ENCODE data around the gene ENTHD1. TPM values are rescaled to one million over a fixed set of nuclear protein-coding genes. Genes with fewer than 3 reads are reported as not detected.
A peak's percentile ranks its signal among the peaks of the same experiment; 100 is the strongest.

The ENTHD1 gene
- total RNA-seq, 2 donors from 2014 or later = not detected

- H3K9me3 ChIP-seq = no peaks in the 10 kb centered on the region
- H3K9ac ChIP-seq (ENCODE audit: low read depth in 2 of 2, low read length in 2 of 2) = no peak overlapping the region
- TF ChIP-seq CTCF (IDR thresholded peaks at IDR 0.05) = no peak
- no peak overlapping the region for H3K4me3 ChIP-seq
- intact Hi-C loops (cut with DNase I) = no loop called here
- DNase-seq = no peak
- H3K27me3 ChIP-seq = no peaks in the 10 kb centered on the region
- no peak overlapping the region for H3K27ac ChIP-seq
- no peaks in the 10 kb centered on the region for H3K4me1 ChIP-seq
- H3K36me3 ChIP-seq = no peaks in the 10 kb centered on the region
Measured at GRCh38 chr22:39935116-39935515, 41.6 kb upstream of the ENTHD1 start.

- H3K9me3 ChIP-seq = no peaks in the 10 kb centered on the region
- H3K4me3 ChIP-seq = no peak overlapping the region
- H3K9ac ChIP-seq (ENCODE audit: low read depth in 2 of 2, low read length in 2 of 2) = no peak overlapping the region
- no peaks in the 10 kb centered on the region for H3K27me3 ChIP-seq
- H3K4me1 ChIP-seq = no peaks in the 10 kb centered on the region
- TF ChIP-seq CTCF (IDR thresholded peaks at IDR 0.05) = no peak
- no peaks in the 10 kb centered on the region for H3K36me3 ChIP-seq
- intact Hi-C loops (cut with DNase I) = loop anchor here (5.0 kb wide), 1 partner anchor 89 kb away; no protein-coding TSS in a partner anchor
- H3K27ac ChIP-seq = no peak overlapping the region
- DNase-seq = no peak
Measured at GRCh38 chr22:39933741-39934140, 40.2 kb upstream of the ENTHD1 start.

- no peaks in the 10 kb centered on the region for H3K4me1 ChIP-seq
- H3K27me3 ChIP-seq = no peaks in the 10 kb centered on the region
- DNase-seq = peak; percentile 60
- no peaks in the 10 kb centered on the region for H3K9me3 ChIP-seq
- no peak overlapping the region for H3K9ac ChIP-seq (ENCODE audit: low read depth in 2 of 2, low read length in 2 of 2)
- no peak overlapping the region for H3K27ac ChIP-seq
- H3K36me3 ChIP-seq = no peaks in the 10 kb centered on the region
- TF ChIP-seq CTCF (IDR thresholded peaks at IDR 0.05) = peak; percentile 69
- no peak overlapping the region for H3K4me3 ChIP-seq
- intact Hi-C loops (cut with DNase I) = loop anchor here (5.0 kb wide), 1 partner anchor 89 kb away; no protein-coding TSS in a partner anchor
Measured at GRCh38 chr22:39932918-39933649, 39.5 kb upstream of the ENTHD1 start.

- H3K27ac ChIP-seq = no peak overlapping the region
- DNase-seq = no peak
- H3K36me3 ChIP-seq = no peaks in the 10 kb centered on the region
- no peaks in the 10 kb centered on the region for H3K9me3 ChIP-seq
- H3K4me1 ChIP-seq = no peaks in the 10 kb centered on the region
- H3K9ac ChIP-seq (ENCODE audit: low read depth in 2 of 2, low read length in 2 of 2) = no peak overlapping the region
- intact Hi-C loops (cut with DNase I) = loop anchor here (5.0 kb wide), 1 partner anchor 90 kb away; no protein-coding TSS in a partner anchor
- H3K4me3 ChIP-seq = no peak overlapping the region
- no peaks in the 10 kb centered on the region for H3K27me3 ChIP-seq
- TF ChIP-seq CTCF (IDR thresholded peaks at IDR 0.05) = no peak
Measured at GRCh38 chr22:39932166-39932565, 38.6 kb upstream of the ENTHD1 start.

GRCh38 chr22:39931251-39931650 is 37.7 kb upstream of the ENTHD1 start:
- intact Hi-C loops (cut with DNase I) = loop anchor here (5.0 kb wide), 1 partner anchor 91 kb away; no protein-coding TSS in a partner anchor
- TF ChIP-seq CTCF (IDR thresholded peaks at IDR 0.05) = no peak
- H3K27me3 ChIP-seq = no peaks in the 10 kb centered on the region

More at GRCh38 chr22:39931251-39931650, 37.7 kb upstream of the ENTHD1 start:
- Histone ChIP-seq H3K36me3 (no peaks in the 10 kb centered on the region), H3K27ac (no peak overlapping the region), H3K4me1 (no peaks in the 10 kb centered on the region), H3K9me3 (no peaks in the 10 kb centered on the region), H3K9ac (ENCODE audit: low read depth in 2 of 2, low read length in 2 of 2) (no peak overlapping the region), H3K4me3 (no peak overlapping the region)
- no peak for DNase-seq

Data from colonic mucosa (tissue), 4 donors.